SU-DHL-6 (cell line): ENCODE measurements around the gene CLEC14A.

Source experiments
- H2AFZ ChIP-seq: fragments of 200-600 bp; sonication (generic); 2 replicates; pipeline ENCODE4 v1.6.1; 2014; ENCODE audit warnings: low read depth, mild to moderate bottlenecking, moderate library complexity, mixed read lengths, antibody characterized with exemption, low read length; ENCODE audit not compliant: severe bottlenecking
- H3F3A ChIP-seq: fragments of 200-600 bp; shearing (Covaris generic); 2 replicates; pipeline ENCODE4 v1.6.0; 2016; ENCODE audit warnings: antibody characterized with exemption, mild to moderate bottlenecking; ENCODE audit not compliant: insufficient read depth
- H3K27ac ChIP-seq: fragments of 200-600 bp; sonication (generic); 2 replicates; pipeline ENCODE4 v1.5.1; 2016; ENCODE audit warnings: low read depth, mild to moderate bottlenecking, low read length, moderate library complexity, mixed read lengths
- H3K27me3 ChIP-seq: fragments of 200-600 bp; sonication (generic), shearing (Covaris generic); 2 replicates; pipeline ENCODE4 v1.6.0; 2014; ENCODE audit warnings: mild to moderate bottlenecking, low read length
- H3K36me3 ChIP-seq: fragments of 200-600 bp; sonication (generic); 2 replicates; pipeline ENCODE4 v1.6.1; 2014; ENCODE audit warnings: mild to moderate bottlenecking, low read length, mixed read lengths
- H3K4me2 ChIP-seq: fragments of 300-600, 200-600 bp; shearing (Covaris generic), sonication (generic); 2 replicates; pipeline ENCODE4 v1.6.0; 2014; ENCODE audit warnings: low read length, low read depth, mild to moderate bottlenecking; ENCODE audit not compliant: poor library complexity, severe bottlenecking
- H3K4me3 ChIP-seq: fragments of 200-600 bp; sonication (generic); 2 replicates; pipeline ENCODE4 v1.5.1; 2014; ENCODE audit warnings: antibody characterized with exemption, low read length, mild to moderate bottlenecking, mixed read lengths; ENCODE audit not compliant: insufficient read depth, poor library complexity, severe bottlenecking
- H3K79me2 ChIP-seq: fragments of 200-600 bp; sonication (generic); 2 replicates; pipeline ENCODE4 v1.6.1; 2014; ENCODE audit warnings: mild to moderate bottlenecking, low read length, moderate library complexity; ENCODE audit not compliant: insufficient read depth
- H3K9ac ChIP-seq: fragments of 200-600 bp; sonication (generic); 2 replicates; pipeline ENCODE4 v1.7.0; 2014; ENCODE audit warnings: mild to moderate bottlenecking, low read length
- H3K9me2 ChIP-seq: fragments of 200-600 bp; sonication (generic); replicated peaks from 2 replicates; pipeline ENCODE4 v1.6.1; 2014; ENCODE audit warnings: low read length; ENCODE audit not compliant: insufficient read depth
- H3K9me3 ChIP-seq: fragments of 200-600 bp; sonication (generic); 2 replicates; pipeline ENCODE4 v1.6.1; 2014; ENCODE audit warnings: low read length, mixed read lengths; ENCODE audit not compliant: insufficient read depth
- H4K20me1 ChIP-seq: fragments of 200-600 bp; sonication (generic); 2 replicates; pipeline ENCODE4 v1.6.1; 2014; ENCODE audit warnings: low read depth, mild to moderate bottlenecking, antibody characterized with exemption, low read length, moderate library complexity, mixed read lengths
- EZH2phosphoT487 ChIP-seq: fragments of 200-600 bp; sonication (generic), shearing (Covaris generic); conservative IDR thresholded peaks from 2 replicates; pipeline ENCODE4 v1.6.1; 2018; ENCODE audit warnings: mild to moderate bottlenecking, antibody characterized with exemption, low read length, moderate library complexity, mixed read lengths
- TF ChIP-seq, protein P1 (sequence below): fragments of 200-600 bp; sonication (generic); IDR thresholded peaks from one replicate; pipeline ENCODE4 v1.5.1; 2017; ENCODE audit warnings: antibody characterized with exemption, mild to moderate bottlenecking, low read length, moderate library complexity; ENCODE audit not compliant: insufficient read depth, poor library complexity, severe bottlenecking

Gene CLEC14A

DNA sequence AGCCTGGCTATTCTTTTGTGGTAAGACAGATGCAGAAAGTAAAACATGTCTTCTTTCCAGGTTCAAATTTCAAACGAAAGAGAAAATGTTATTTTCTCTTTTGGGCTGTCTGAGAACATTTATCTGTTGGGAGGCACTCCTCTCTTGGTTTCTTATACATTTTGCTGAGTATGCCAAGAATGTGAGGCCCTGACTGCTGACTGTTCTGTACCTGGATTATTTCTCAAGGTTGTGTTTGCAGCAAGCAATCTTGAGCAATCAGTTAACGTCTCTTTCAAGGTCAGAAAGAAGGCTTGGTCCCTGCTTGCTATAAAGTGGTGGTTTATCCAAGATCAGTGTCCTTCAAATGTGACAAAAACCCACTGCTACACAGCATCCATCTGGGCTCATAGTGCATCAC lies 38.3 kb downstream of the CLEC14A start:
- no peak for TF ChIP-seq EZH2phosphoT487
- TF ChIP-seq, protein P1, sequence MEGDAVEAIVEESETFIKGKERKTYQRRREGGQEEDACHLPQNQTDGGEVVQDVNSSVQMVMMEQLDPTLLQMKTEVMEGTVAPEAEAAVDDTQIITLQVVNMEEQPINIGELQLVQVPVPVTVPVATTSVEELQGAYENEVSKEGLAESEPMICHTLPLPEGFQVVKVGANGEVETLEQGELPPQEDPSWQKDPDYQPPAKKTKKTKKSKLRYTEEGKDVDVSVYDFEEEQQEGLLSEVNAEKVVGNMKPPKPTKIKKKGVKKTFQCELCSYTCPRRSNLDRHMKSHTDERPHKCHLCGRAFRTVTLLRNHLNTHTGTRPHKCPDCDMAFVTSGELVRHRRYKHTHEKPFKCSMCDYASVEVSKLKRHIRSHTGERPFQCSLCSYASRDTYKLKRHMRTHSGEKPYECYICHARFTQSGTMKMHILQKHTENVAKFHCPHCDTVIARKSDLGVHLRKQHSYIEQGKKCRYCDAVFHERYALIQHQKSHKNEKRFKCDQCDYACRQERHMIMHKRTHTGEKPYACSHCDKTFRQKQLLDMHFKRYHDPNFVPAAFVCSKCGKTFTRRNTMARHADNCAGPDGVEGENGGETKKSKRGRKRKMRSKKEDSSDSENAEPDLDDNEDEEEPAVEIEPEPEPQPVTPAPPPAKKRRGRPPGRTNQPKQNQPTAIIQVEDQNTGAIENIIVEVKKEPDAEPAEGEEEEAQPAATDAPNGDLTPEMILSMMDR: no peak
- Histone ChIP-seq H3K9ac (no peak overlapping the region), H3K9me3 (no peaks in the 10 kb centered on the region), H3K27ac (no peak overlapping the region), H2AFZ (no peak overlapping the region), H3K4me3 (no peak overlapping the region), H3K4me2 (no peak overlapping the region), H3K9me2 (no peaks in the 10 kb centered on the region; the same call in 1 of the 2 replicates), H3F3A (no peaks in the 10 kb centered on the region), H3K27me3 (no peaks in the 10 kb centered on the region), H4K20me1 (no peaks in the 10 kb centered on the region), H3K36me3 (no peaks in the 10 kb centered on the region), H3K79me2 (no peaks in the 10 kb centered on the region)

DNA sequence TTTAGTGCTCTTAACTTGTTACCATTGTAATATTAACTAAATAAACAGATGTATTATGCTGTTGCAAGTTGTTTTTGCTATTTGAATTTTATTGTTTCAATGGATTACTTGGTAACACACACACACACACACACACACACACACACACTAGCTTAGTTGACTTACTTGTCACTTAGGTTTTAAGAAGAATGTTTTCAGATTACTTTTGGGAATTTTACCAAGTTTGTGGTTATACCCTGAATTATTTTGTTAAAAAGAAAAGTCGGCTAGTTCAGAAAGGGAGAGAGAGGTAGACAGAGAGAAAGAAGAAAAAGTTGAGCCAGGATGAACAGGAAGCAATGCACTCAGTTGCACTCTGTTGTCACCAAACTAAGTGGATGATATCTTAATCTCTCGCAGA lies 42.9 kb downstream of the CLEC14A start:
- Histone ChIP-seq H3K27ac (no peak overlapping the region), H3K27me3 (no peaks in the 10 kb centered on the region), H3K4me3 (no peak overlapping the region)

DNA sequence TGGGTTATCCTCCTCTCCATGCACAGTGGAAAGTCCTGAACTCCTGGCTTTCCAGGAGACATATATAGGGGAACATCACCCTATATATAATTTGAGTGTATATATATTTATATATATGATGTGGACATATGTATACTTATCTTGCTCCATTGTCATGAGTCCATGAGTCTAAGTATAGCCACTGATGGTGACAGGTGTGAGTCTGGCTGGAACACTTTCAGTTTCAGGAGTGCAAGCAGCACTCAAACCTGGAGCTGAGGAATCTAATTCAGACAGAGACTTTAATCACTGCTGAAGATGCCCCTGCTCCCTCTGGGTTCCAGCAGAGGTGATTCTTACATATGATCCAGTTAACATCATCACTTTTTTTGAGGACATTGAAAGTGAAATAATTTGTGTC lies 43.8 kb downstream of the CLEC14A start:
- peaks cover 6% of the 10 kb centered on the region; the same call in 1 of the 2 replicates for H3K9me3 ChIP-seq
- H3K4me2 ChIP-seq: no peak overlapping the region
- H2AFZ ChIP-seq: no peak overlapping the region
- no peaks in the 10 kb centered on the region for H3F3A ChIP-seq
- H4K20me1 ChIP-seq: no peaks in the 10 kb centered on the region
- TF ChIP-seq, protein P1: no peak
- no peak for TF ChIP-seq EZH2phosphoT487
- H3K27me3 ChIP-seq: no peaks in the 10 kb centered on the region
- H3K79me2 ChIP-seq: no peaks in the 10 kb centered on the region
- no peak overlapping the region for H3K27ac ChIP-seq
- H3K9ac ChIP-seq: no peak overlapping the region
- H3K36me3 ChIP-seq: no peaks in the 10 kb centered on the region
- no peaks in the 10 kb centered on the region for H3K9me2 ChIP-seq
- no peak overlapping the region for H3K4me3 ChIP-seq

More for the DNA sequence above, 42.9 kb downstream of the CLEC14A start:
- Histone ChIP-seq H3K9me3 (peaks cover 6% of the 10 kb centered on the region; the same call in 1 of the 2 replicates), H3K9ac (no peak overlapping the region), H3K36me3 (no peaks in the 10 kb centered on the region), H3K4me2 (no peak overlapping the region), H2AFZ (no peak overlapping the region), H4K20me1 (no peaks in the 10 kb centered on the region), H3K9me2 (no peaks in the 10 kb centered on the region), H3K79me2 (no peaks in the 10 kb centered on the region), H3F3A (no peaks in the 10 kb centered on the region)
- TF ChIP-seq, protein P1: no peak
- TF ChIP-seq EZH2phosphoT487: no peak
